H9 (cell line): Measurements from ENCODE around the gene ITGA7. TPM values are rescaled to one million over a fixed set of nuclear protein-coding genes. Genes with fewer than 3 reads are reported as not detected.
A peak's percentile ranks its signal among the peaks of the same experiment; 100 is the strongest.

Source experiments
- DNase-seq: peaks from one replicate; pipeline ENCODE4 v3.0.0-alpha.2; 2017
- H2AFZ ChIP-seq: one replicate; pipeline ENCODE4 v1.6.1; 2013; ENCODE audit warnings: mild to moderate bottlenecking, low read length, control low read depth, moderate library complexity
- H2AK5ac ChIP-seq: 2 replicates; pipeline ENCODE4 v1.6.1; 2013; ENCODE audit warnings: low read length, control low read depth, mixed read lengths; ENCODE audit not compliant: insufficient read length
- H2BK120ac ChIP-seq: one replicate; pipeline ENCODE4 v1.6.1; 2013; ENCODE audit warnings: low read depth, mild to moderate bottlenecking, low read length, control low read depth, inconsistent platforms; ENCODE audit not compliant: poor library complexity, severe bottlenecking
- H2BK12ac ChIP-seq: 2 replicates; pipeline ENCODE4 v1.6.1; 2013; ENCODE audit warnings: low read length, control low read depth, mixed read lengths, low read depth; ENCODE audit not compliant: insufficient read length
- H2BK15ac ChIP-seq: 2 replicates; pipeline ENCODE4 v1.6.1; 2013; ENCODE audit warnings: low read depth, low read length, control low read depth
- H2BK20ac ChIP-seq: one replicate; pipeline ENCODE4 v1.6.1; 2013; ENCODE audit warnings: low read depth, mild to moderate bottlenecking, low read length, control low read depth, inconsistent platforms; ENCODE audit not compliant: poor library complexity, severe bottlenecking
- H2BK5ac ChIP-seq: 2 replicates; pipeline ENCODE4 v1.6.1; 2013; ENCODE audit warnings: low read length, control low read depth, mixed read lengths; ENCODE audit not compliant: insufficient read length
- H3K14ac ChIP-seq: 2 replicates; pipeline ENCODE4 v1.6.1; 2013; ENCODE audit warnings: low read length, control low read depth; ENCODE audit not compliant: insufficient read depth
- H3K18ac ChIP-seq: 2 replicates; pipeline ENCODE4 v1.6.1; 2013; ENCODE audit warnings: low read depth, mild to moderate bottlenecking, mixed read lengths, low read length, control low read depth; ENCODE audit not compliant: insufficient read length
- H3K23ac ChIP-seq: 2 replicates; pipeline ENCODE4 v1.6.1; 2013; ENCODE audit warnings: low read length, control low read depth, mixed read lengths, low read depth; ENCODE audit not compliant: insufficient read length
- H3K23me2 ChIP-seq: 2 replicates; pipeline ENCODE4 v1.6.1; 2013; ENCODE audit warnings: low read depth, mild to moderate bottlenecking, mixed read lengths, low read length, control low read depth; ENCODE audit not compliant: insufficient read length, poor library complexity, severe bottlenecking
- H3K27ac ChIP-seq: 2 replicates; pipeline ENCODE4 v1.5.1; 2013; ENCODE audit warnings: low read length, control low read depth, mixed read lengths, low read depth; ENCODE audit not compliant: insufficient read length
- H3K27me3 ChIP-seq: 2 replicates; pipeline ENCODE4 v1.6.1; 2013; ENCODE audit warnings: low read length, control low read depth, inconsistent platforms; ENCODE audit not compliant: insufficient read depth
- H3K4ac ChIP-seq: 2 replicates; pipeline ENCODE4 v1.6.1; 2013; ENCODE audit warnings: low read depth, mild to moderate bottlenecking, control low read depth, inconsistent platforms, low read length, moderate library complexity
- H3K4me1 ChIP-seq: 2 replicates; pipeline ENCODE4 v1.6.1; 2013; ENCODE audit warnings: low read length, control low read depth, inconsistent platforms; ENCODE audit not compliant: insufficient read depth
- H3K4me2 ChIP-seq: 2 replicates; pipeline ENCODE4 v1.6.1; 2013; ENCODE audit warnings: low read length, control low read depth, mixed read lengths; ENCODE audit not compliant: insufficient read length, insufficient read depth
- H3K56ac ChIP-seq: 2 replicates; pipeline ENCODE4 v1.6.1; 2013; ENCODE audit warnings: low read depth, mild to moderate bottlenecking, mixed read lengths, low read length, control low read depth; ENCODE audit not compliant: insufficient read length
- H3K79me1 ChIP-seq: 2 replicates; pipeline ENCODE4 v1.6.1; 2013; ENCODE audit warnings: low read depth, mild to moderate bottlenecking, moderate library complexity, low read length, control low read depth, inconsistent platforms; ENCODE audit not compliant: insufficient read depth, poor library complexity, severe bottlenecking
- H3K79me2 ChIP-seq: 2 replicates; pipeline ENCODE4 v1.6.1; 2013; ENCODE audit warnings: low read length, control low read depth, inconsistent platforms; ENCODE audit not compliant: insufficient read depth
- H3K9ac ChIP-seq: 2 replicates; pipeline ENCODE4 v1.6.1; 2013; ENCODE audit warnings: low read length, control low read depth, mixed read lengths; ENCODE audit not compliant: insufficient read length; ENCODE audit errors: extremely low read depth
- H3K9me3 ChIP-seq: one replicate; pipeline ENCODE4 v1.6.1; 2013; ENCODE audit warnings: low read depth, low read length, inconsistent platforms; ENCODE audit not compliant: control insufficient read depth
- H3T11ph ChIP-seq: one replicate; pipeline ENCODE4 v1.6.1; 2013; ENCODE audit warnings: mild to moderate bottlenecking, low read length, control low read depth, inconsistent platforms
- H4K20me1 ChIP-seq: one replicate; pipeline ENCODE4 v1.6.1; 2013; ENCODE audit not compliant: control insufficient read depth, insufficient read length, insufficient read depth
- H4K5ac ChIP-seq: 2 replicates; pipeline ENCODE4 v1.6.1; 2013; ENCODE audit warnings: low read depth, mild to moderate bottlenecking, mixed read lengths, low read length, control low read depth; ENCODE audit not compliant: insufficient read length
- H4K8ac ChIP-seq: replicated peaks from 2 replicates; pipeline ENCODE4 v1.6.1; 2013; ENCODE audit warnings: low read length, control low read depth, mixed read lengths, low read depth; ENCODE audit not compliant: insufficient read length
- H4K91ac ChIP-seq: 2 replicates; pipeline ENCODE4 v1.6.1; 2013; ENCODE audit warnings: low read depth, mild to moderate bottlenecking, moderate library complexity, mixed read lengths, low read length, control low read depth; ENCODE audit not compliant: insufficient read length
- H3K27ac Mint-ChIP-seq, 3 experiments: 2 replicates in 2 of 3; 3 replicates in 1 of 3; pipeline ENCODE4 v1.8.0; 2020 to 2021; ENCODE audit warnings: mixed read lengths in 3 of 3, mild to moderate bottlenecking in 1 of 3, moderate library complexity in 1 of 3
- H3K27me3 Mint-ChIP-seq: 2 replicates; pipeline ENCODE4 v1.8.0; 2021; ENCODE audit warnings: low read depth, mild to moderate bottlenecking, moderate library complexity, mixed read lengths
- H3K36me3 Mint-ChIP-seq, 3 experiments: 2 replicates in 2 of 3; 3 replicates in 1 of 3; pipeline ENCODE4 v1.8.0; 2020 to 2021; ENCODE audit warnings: low read depth in 3 of 3, mixed read lengths in 3 of 3; ENCODE audit not compliant: insufficient read depth in 1 of 3
- H3K4me1 Mint-ChIP-seq, 2 experiments: 2 replicates each; pipeline ENCODE4 v1.8.0; 2020; ENCODE audit warnings: mixed read lengths in 2 of 2
- H3K4me3 Mint-ChIP-seq, 2 experiments: 2 replicates in 1 of 2; 3 replicates in 1 of 2; pipeline ENCODE4 v1.8.0; 2020 to 2021; ENCODE audit warnings: mild to moderate bottlenecking in 2 of 2, mixed read lengths in 2 of 2, moderate library complexity in 1 of 2
- H3K9me3 Mint-ChIP-seq, 2 experiments: 2 replicates in 1 of 2; 3 replicates in 1 of 2; pipeline ENCODE4 v1.8.0; 2020; ENCODE audit warnings: mild to moderate bottlenecking in 2 of 2, mixed read lengths in 2 of 2, moderate library complexity in 1 of 2
- WGBS: extraction: QIAGEN DNeasy Blood & Tissue Kit; methylation state at CpG from one replicate; pipeline ENCODE4 v1.1.7; 2013; ENCODE audit warnings: missing lambda C conversion rate, low lambda C conversion rate, mixed read lengths; ENCODE audit not compliant: insufficient read length; ENCODE audit errors: extremely low coverage; 5-methylcytosine and 5-hydroxymethylcytosine counted together
- total RNA-seq: library from RNA; stranded (reverse); gene quantifications from 2 replicates; pipeline ENCODE4 v1.2.1, GENCODE V29; 2021
- TF ChIP-seq, protein P1 (sequence below): fragments of 200-600 bp; sonication (generic); conservative IDR thresholded peaks from 3 replicates; pipeline ENCODE4 v1.8.0; 2021; ENCODE audit warnings: antibody characterized with exemption, mild to moderate bottlenecking

Gene ITGA7
- total RNA-seq, 1 experiment from 2014 or later, result 119 TPM

DNA sequence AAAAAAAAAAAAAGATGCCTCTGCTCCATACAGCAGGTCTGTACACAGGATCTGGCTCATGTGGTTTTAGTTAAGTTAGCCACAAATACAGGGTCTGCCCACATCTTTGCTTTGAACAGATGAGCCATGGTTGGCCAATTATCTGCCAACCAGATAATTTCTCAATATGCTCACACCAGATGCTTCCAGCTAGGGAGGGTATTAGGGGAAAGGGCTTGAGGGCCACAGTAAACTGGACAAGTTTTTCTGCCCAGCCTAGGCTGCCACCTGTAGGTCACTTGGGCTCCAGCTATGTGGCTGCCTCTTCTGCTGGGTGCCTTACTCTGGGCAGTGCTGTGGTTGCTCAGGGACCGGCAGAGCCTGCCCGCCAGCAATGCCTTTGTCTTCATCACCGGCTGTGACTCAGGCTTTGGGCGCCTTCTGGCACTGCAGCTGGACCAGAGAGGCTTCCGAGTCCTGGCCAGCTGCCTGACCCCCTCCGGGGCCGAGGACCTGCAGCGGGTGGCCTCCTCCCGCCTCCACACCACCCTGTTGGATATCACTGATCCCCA, 13.3 kb upstream of the ITGA7 start:
- no peaks in the 10 kb centered on the region for H3K79me1 ChIP-seq
- Mint-ChIP-seq H3K4me3 (no peak overlapping the region), H3K27me3 (no peaks in the 10 kb centered on the region; the same call in 1 of the 2 replicates), H3K4me1 (peaks cover 38 to 42% of the 10 kb centered on the region in 2 experiments), H3K9me3 (no peaks in the 10 kb centered on the region; a peak in 2 of 5 replicates), H3K36me3 (peaks cover 10 to 38% (median 30%) of the 10 kb centered on the region in 3 experiments; a peak in 6 of 7 replicates), H3K27ac (peak overlapping the region in 1 of 3 experiments; percentile 75; a peak in 3 of 7 replicates)
- no peak overlapping the region for H3K4me2 ChIP-seq
- H4K20me1 ChIP-seq, result no peaks in the 10 kb centered on the region
- no peak overlapping the region for H3K27ac ChIP-seq
- no peak overlapping the region for H3K56ac ChIP-seq
- H2AK5ac ChIP-seq, result no peak overlapping the region
- H2BK15ac ChIP-seq, result no peak overlapping the region
- no peaks in the 10 kb centered on the region for H3K9me3 ChIP-seq
- H3K4ac ChIP-seq, result no peak overlapping the region
- no peaks in the 10 kb centered on the region for H3K27me3 ChIP-seq
- H3K14ac ChIP-seq, result no peak overlapping the region
- no peak overlapping the region for H3K23ac ChIP-seq
- H3T11ph ChIP-seq, result no peak overlapping the region
- H3K18ac ChIP-seq, result no peak overlapping the region
- no peak overlapping the region for H4K91ac ChIP-seq
- H3K79me2 ChIP-seq, result no peaks in the 10 kb centered on the region
- H3K4me1 ChIP-seq, result peaks cover 13% of the 10 kb centered on the region; the same call in 1 of the 2 replicates
- H3K9ac ChIP-seq, result no peak overlapping the region
- WGBS, result no CpG with 5 or more reads among the region's 9 CpGs
- TF ChIP-seq, protein P1, sequence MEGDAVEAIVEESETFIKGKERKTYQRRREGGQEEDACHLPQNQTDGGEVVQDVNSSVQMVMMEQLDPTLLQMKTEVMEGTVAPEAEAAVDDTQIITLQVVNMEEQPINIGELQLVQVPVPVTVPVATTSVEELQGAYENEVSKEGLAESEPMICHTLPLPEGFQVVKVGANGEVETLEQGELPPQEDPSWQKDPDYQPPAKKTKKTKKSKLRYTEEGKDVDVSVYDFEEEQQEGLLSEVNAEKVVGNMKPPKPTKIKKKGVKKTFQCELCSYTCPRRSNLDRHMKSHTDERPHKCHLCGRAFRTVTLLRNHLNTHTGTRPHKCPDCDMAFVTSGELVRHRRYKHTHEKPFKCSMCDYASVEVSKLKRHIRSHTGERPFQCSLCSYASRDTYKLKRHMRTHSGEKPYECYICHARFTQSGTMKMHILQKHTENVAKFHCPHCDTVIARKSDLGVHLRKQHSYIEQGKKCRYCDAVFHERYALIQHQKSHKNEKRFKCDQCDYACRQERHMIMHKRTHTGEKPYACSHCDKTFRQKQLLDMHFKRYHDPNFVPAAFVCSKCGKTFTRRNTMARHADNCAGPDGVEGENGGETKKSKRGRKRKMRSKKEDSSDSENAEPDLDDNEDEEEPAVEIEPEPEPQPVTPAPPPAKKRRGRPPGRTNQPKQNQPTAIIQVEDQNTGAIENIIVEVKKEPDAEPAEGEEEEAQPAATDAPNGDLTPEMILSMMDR, result peak; percentile 68
- DNase-seq, result peak; percentile 84
- H2AFZ ChIP-seq, result no peak overlapping the region
- H2BK12ac ChIP-seq, result no peak overlapping the region
- no peak overlapping the region for H4K5ac ChIP-seq
- H2BK120ac ChIP-seq, result no peak overlapping the region
- H3K23me2 ChIP-seq, result peaks cover 9% of the 10 kb centered on the region
- H2BK5ac ChIP-seq, result no peak overlapping the region
- H4K8ac ChIP-seq, result no peak overlapping the region
- no peak overlapping the region for H2BK20ac ChIP-seq
